Head of caudate nucleus (tissue), 42 donors: ENCODE measurements around the gene HDLBP.
"Not testable (repeated sequence)": the region's sequence is repeated elsewhere in the genome, so short reads cannot be mapped to it uniquely, and the experiment has no call there.

ENCODE experiments used
- DNase-seq, 42 donors: peaks; one replicate each; pipeline versions ENCODE4 v3.0.0 to v3.0.0-alpha.2; 2020 to 2021; ENCODE audit warnings: mixed read lengths in 7 of 42
- intact Hi-C: fragments of 100-400 bp; cut with DNase I; formaldehyde crosslinking; loops from one replicate; pipeline ENCODE4 v1.15.0; 2022

The HDLBP gene

DNA sequence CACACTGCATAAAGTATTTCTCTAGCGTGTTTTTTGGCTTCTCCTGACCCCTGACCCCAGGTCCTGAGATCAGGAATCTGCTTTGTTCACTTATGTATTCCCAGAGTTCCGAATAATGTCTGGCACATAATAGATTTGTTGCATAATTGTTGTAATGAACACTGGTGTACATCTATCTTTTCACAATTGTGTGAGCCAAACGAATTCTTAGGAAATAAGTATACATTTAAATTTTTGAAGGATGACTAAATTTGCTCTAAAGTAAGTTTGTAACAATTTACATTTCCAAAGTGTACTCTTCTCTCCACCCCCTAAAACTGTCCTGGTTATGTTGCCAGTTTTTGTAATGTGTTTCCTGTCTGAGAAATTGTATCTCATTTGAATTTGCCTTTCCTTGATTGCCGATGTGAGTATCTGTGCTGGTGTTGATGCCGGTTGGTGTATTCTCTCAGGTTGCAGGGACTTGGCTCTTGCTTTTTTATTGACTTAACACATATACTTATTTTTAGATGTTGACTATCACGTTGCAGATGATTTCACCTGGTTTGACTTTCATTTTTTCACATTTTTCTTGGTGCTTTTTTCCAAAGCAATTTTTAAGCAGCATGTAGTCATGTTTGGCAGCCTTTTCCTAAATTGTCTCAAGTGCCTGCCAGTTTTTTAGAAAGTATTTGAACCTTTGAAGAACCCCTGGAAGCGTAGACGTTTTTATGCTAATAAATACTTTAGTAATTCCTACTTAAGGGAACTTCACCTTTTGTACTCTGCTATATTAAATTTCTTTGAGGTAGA lies 24.6 kb upstream of the HDLBP start:
- no peak for DNase-seq
- intact Hi-C loops: no loop called here

DNA sequence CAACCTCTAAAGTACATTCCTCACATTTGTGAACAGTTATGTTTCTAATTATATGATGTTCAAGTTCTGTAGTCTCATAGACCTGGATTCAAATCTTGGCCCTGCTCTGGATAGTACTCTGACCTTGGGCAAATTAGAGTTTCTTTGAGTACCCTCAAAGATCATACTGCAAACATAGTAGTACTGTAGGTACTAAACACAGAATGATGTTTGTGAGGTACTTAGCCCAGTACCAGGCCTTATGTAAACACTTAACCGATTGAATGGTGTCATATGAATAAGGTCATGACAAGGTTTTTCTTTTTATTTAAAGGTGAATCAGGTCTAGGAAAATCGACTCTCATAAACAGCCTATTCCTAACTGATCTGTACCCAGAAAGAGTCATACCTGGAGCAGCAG lies 19.3 kb upstream of the HDLBP start:
- intact Hi-C loops: no loop called here
- no peak for DNase-seq

- intact Hi-C loops: no loop called here
- DNase-seq: no peak
Measured at GRCh38 chr2:241330616-241330981, 15.1 kb upstream of the HDLBP start.

- no peak for DNase-seq
- intact Hi-C loops: no loop called here
Measured at GRCh38 chr2:241329669-241330615, 14.5 kb upstream of the HDLBP start.

DNA sequence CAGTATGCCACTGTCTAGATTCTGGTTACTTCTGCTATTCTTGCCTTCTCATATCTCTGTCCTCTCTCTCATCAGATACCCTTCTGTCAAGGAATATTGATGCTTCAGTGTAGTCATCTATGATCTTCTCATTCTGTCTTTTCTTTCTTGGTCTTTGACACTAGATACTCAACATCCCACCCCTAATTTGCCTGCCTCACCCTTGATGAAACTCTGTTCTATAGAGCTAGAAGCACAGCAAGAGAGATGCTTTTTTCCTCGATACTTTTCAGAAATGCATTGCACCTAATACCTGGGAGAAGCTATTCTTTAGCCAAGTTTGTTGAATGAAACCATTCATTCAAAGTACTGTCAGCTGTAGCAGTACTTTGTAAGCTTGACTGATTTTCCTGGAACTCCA lies 9.8 kb upstream of the HDLBP start:
- intact Hi-C loops: no loop called here
- DNase-seq: no peak

DNA sequence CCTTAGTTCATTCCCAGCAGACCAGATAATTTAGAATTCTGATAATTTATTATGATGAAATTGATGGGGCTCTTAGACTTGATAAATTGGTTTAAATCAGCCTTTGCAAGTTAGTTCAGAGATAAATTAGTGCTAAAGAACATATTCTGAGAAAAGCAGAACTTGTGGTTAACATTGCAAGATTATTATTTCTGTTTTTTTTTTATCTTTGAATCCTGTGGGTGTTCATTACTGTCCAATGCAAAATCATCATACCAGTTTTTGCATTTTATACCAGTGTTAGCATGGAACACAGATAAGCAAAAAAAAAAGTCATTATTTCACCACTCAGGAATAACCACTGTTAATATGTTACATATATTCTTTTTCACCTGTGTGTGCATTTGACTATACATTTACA lies 9.3 kb upstream of the HDLBP start:
- DNase-seq: no peak
- intact Hi-C loops: no loop called here

DNA sequence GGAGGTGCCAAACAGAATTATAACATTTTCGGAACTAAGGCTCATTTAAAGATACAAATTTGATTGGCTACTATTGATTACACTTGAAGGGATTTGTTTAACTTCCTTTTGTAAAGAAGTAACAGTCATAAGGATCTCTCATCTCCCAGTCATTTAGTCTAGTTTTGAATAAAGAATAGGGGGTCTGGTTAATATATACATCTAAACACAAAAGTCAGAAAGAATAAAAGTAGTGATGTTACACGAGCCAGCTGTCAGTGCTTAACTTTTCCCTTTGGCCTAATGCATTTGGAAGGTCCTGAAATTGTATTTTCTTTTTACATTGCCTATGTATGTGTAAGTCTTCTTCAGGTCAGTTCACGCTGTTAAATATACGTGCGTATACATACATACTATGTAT lies 8.3 kb upstream of the HDLBP start:
- intact Hi-C loops: no loop called here
- DNase-seq: no peak

GRCh38 chr2:241321886-241322285 lies 6.4 kb upstream of the HDLBP start:
- DNase-seq: peak in 1 of 42 donors; percentile 4

GRCh38 chr2:241321033-241321432 lies 5.6 kb upstream of the HDLBP start:
- intact Hi-C loops: no loop called here
- no peak for DNase-seq

More at GRCh38 chr2:241321886-241322285, 6.4 kb upstream of the HDLBP start:
- intact Hi-C loops: no loop called here

DNA sequence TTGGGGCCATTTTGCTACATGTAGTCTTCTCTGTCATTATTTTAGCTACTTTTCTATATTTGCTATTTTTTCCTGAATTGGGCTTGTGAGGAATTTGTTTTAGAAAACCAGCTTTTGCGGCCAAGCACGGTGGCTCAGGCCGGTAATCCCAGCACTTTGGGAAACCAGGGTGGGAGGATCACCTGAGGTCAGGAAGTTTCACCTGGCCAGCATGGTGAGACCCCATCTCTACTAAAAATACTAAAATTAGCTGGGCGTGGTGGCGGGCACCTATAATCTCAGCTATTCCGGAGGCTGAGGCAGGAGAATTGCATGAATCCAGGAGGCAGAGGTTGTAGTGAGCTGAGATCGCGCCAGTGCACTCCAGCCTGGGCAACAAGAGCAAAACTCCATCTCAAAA lies 4.9 kb upstream of the HDLBP start:
- intact Hi-C loops: no loop called here
- DNase-seq: no peak

DNA sequence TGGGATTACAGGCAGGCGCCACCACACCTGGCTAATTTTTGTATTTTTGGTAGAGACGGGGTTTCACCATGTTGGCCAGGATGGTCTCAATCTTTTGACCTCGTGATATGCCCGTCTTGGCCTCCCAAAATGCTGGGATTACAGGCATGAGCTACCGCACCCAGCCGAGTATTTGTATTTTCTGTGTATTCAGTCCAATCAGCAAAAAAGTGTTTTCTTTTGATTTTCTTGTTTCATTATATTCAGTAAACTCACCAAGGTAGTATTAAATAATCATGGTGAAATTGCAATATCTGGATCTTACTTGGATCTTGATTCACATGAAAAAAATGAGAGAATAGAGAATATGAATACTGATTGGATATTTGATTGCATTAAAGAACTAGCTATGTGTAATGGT lies 3.4 kb upstream of the HDLBP start:
- DNase-seq: not testable (repeated sequence)
- intact Hi-C loops: loop anchor here (5.0 to 10.0 kb wide), 2 partner anchors 38 to 186 kb away; partner anchors contain the start of genes FARP2 and STK25

DNA sequence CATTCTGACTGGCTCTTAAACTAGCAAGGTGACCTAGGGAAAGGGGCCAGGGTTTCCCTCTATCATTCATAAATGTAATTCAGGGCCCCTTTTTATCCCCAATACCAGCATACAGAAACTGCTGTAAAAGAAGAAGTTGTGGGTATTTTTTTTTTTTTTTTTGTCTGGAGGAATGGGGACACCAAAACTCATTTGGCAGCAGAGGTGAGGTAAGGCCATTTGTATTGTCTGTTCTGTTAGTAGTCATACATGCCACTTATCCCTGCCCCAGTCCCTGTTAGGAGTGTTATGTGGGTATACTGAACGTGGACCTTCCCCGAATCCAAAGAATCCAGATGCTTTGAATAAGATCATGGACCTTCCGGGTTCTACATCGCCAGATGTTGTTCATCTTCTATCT lies 1.9 kb upstream of the HDLBP start:
- DNase-seq: no peak
- intact Hi-C loops: loop anchor here (5.0 to 10.0 kb wide), 2 partner anchors 40 to 187 kb away; partner anchors contain the start of genes FARP2 and STK25

DNA sequence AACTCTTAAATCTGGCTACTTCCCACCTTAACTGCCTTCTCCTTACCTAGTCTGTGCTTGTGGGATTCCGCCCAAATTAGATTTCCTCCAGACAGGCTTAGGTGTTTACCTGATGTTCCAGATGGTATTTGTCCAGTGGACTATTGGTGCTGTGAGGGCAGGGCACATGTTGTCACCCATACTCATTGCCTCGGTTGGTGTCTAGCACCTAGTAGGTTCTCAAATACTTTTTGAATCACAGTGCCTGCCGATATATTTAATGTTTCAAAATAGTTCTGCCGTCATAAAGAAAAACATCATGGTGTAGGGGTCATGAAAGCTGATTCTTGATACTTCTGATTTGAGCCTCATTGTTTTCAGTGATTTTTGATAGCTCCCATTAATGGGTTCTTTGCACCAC lies 1.4 kb upstream of the HDLBP start:
- intact Hi-C loops: loop anchor here (5.0 to 10.0 kb wide), 2 partner anchors 40 to 188 kb away; partner anchors contain the start of genes FARP2 and STK25
- DNase-seq: no peak

DNA sequence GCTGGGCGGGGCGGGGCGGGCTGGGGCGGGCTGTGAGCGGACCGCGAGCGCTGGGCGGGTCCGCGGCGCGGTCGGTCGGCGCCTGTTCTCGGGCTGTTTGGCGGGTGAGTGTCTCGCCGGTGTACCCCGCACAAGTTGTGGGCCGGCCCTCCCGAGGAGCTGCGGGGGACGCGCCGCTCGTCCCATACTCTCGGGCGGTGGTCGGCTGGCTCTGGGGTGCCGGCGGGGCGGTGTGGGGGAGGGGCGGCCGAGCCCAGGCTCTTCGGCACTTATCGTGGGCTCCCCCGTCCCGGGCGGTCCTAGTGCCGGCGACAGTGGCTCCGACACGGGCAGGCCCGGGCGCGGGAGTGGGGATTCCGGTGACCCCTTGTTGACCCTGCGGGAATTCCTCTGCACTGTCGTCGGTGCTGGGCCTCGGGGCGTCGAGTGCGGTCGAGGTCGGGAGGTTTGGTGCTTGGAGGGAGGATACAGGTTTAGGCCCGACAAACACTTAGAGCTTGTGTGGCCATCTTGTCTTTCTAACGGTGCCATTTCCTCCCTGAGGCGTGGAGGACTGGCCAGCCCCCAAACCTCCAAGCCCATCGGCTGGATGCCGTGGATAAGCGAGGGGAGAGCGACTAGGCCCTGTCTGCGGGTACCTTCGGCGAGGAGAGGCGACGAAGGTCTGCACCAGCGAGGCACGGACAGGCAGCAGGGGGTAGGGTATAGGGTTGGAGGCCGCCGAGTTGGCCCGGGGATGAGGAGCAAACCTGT lies 583 bp upstream of the HDLBP start, which contains the start of gene SEPTIN2:
Gene SEPTIN2, plus strand, starts transcription at position 47 of the 753 bp plus-strand sequence. CDS start 8,308 bp downstream, outside the sequence.
- intact Hi-C loops: loop anchor here (5.0 to 10.0 kb wide), 2 partner anchors 41 to 189 kb away; partner anchors contain the start of genes FARP2 and STK25

DNA sequence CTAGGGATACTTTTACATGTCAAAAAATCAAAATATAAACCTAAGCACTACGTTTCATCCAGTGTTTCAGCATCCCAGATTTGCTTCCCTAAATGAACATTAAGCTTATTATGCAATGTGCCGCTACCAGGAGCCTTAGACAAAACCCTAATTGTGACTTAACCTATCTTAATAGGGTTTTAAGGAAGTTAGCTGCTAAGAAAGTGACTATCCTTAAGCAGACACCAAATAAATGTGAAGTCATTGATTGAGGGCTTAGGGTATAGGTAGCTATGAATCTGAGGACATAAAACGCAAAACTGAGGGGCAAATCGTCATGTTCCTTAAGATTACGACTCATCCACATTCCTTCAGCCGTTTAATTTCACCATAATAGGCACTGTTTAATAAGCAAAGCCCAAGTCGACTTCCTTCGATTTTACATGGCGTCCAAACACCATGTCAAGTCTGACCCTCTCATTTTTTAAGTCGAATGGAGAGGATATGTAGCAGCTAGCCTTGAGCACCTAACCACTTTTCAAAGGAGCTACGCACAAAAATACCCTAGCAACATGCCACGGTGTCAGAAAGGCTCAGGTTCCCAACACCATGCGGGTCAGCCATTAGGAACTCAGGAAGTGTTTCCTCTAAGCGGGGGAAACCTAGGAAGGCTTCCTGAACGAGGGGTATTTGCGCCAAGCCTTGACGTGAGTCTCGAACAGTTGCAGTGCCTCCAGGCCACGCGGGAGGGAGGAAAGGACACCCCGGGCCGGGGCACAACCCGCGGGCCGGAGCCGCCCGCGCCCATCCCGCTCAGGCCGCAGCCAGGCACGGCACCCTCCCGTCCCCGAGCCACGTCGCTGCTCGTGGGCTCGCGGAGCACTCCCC lies 1.0 kb downstream of the HDLBP start:
- intact Hi-C loops: loop anchor here (5.0 to 10.0 kb wide), 2 partner anchors 43 to 190 kb away; partner anchors contain the start of genes FARP2 and STK25

More for the DNA sequence above, 583 bp upstream of the HDLBP start, which contains the start of gene SEPTIN2:
- DNase-seq: peak in 38 of 42 donors; percentile 28 to 89 (median 75)

GRCh38 chr2:241313543-241314095 lies 1.9 kb downstream of the HDLBP start:
- intact Hi-C loops: loop anchor here (10.0 kb wide), 1 partner anchor 191 kb away; the partner anchor contains the start of gene STK25
- no peak for DNase-seq

More for the DNA sequence above, 1.0 kb downstream of the HDLBP start:
- DNase-seq: peak in 2 of 42 donors; percentile 16 to 20

DNA sequence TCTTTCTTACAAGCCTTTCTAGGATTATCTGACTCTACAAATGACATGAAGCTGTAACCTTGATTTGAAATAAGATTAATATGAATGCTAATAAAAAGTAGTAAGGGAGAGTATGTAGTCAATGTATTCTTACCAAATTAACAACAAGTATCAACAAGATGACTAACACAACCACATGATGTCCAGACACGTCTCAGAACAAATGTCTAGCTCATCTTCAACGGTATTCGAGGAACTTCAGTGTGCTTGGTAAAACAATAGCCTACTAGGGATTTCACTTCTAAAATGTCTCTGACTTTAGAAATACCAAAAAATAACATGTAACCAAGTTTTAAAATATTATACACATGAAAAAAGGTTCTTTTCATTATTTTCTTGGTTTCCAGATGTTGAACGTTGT lies 3.4 kb downstream of the HDLBP start:
- intact Hi-C loops: loop anchor here (10.0 kb wide), 1 partner anchor 193 kb away; the partner anchor contains the start of gene STK25
- no peak for DNase-seq
